AG09309 (cell line): Measurements from ENCODE around the gene LILRB3.
"Not testable (repeated sequence)": the region's sequence is repeated elsewhere in the genome, so short reads cannot be mapped to it uniquely, and the experiment has no call there.

Experiments
- DNase-seq: peaks from one replicate; pipeline ENCODE4 v3.0.0-alpha.2; 2010; ENCODE audit warnings: low read depth
- H3K4me3 ChIP-seq: 2 replicates; pipeline ENCODE4 v1.5.1; 2011; ENCODE audit warnings: mild to moderate bottlenecking, low read depth, low read length, moderate library complexity; ENCODE audit not compliant: control insufficient read depth
- TF ChIP-seq, protein P1 (sequence below): IDR thresholded peaks from 2 replicates; pipeline ENCODE4 v1.5.1; 2011; ENCODE audit warnings: mild to moderate bottlenecking, low read depth, low read length, inconsistent platforms; ENCODE audit not compliant: insufficient read depth, control insufficient read depth; ENCODE audit errors: missing control alignments

The LILRB3 gene

GRCh38 chr19:54172471-54173358, 50.1 kb downstream of the LILRB3 start, which contains the start of gene TMC4:
Gene TMC4 (minus strand): TSS chr19:54173160. CDS start chr19:54173117, 43 bp downstream.
- H3K4me3 ChIP-seq, result no peak within 1 kb of the TSS
- TF ChIP-seq, protein P1, sequence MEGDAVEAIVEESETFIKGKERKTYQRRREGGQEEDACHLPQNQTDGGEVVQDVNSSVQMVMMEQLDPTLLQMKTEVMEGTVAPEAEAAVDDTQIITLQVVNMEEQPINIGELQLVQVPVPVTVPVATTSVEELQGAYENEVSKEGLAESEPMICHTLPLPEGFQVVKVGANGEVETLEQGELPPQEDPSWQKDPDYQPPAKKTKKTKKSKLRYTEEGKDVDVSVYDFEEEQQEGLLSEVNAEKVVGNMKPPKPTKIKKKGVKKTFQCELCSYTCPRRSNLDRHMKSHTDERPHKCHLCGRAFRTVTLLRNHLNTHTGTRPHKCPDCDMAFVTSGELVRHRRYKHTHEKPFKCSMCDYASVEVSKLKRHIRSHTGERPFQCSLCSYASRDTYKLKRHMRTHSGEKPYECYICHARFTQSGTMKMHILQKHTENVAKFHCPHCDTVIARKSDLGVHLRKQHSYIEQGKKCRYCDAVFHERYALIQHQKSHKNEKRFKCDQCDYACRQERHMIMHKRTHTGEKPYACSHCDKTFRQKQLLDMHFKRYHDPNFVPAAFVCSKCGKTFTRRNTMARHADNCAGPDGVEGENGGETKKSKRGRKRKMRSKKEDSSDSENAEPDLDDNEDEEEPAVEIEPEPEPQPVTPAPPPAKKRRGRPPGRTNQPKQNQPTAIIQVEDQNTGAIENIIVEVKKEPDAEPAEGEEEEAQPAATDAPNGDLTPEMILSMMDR, result no peak
- DNase-seq, result no peak

DNA sequence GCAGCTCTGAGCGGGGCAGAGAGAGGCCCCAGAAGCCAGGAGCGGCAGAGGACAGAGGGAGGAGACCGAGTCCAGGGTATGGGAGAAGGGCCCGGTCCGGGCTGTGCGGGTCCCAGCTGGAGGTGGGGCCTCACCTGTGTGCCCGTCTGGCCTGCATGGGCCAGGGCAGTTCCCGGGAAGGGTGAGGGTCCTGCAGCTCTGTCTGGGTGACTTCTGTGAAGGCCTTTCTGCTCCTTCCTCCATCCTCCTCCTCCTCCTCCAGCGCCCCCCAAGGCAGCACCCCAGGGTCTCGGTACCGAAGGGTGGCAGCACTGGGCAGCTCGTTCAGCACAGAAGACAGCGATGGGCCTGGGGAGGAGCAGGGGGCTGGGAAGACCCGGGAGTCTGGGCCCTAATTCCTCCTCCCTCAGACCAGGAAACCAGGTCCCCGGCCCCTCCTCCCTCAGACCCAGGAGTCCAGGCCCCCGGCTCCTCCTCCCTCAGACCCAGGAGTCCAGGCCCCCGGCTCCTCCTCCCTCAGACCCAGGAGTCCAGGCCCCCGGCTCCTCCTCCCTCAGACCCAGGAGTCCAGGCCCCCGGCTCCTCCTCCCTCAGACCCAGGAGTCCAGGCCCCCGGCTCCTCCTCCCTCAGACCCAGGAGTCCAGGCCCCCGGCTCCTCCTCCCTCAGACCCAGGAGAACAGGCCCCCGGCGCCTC, 50.9 kb downstream of the LILRB3 start:
- H3K4me3 ChIP-seq, DNase-seq: not testable (repeated sequence)

- DNase-seq, result no peak
- H3K4me3 ChIP-seq, result no peak overlapping the region
- TF ChIP-seq, protein P1, result no peak
These were observed 53.6 kb downstream of the LILRB3 start for GRCh38 chr19:54169149-54169740.

GRCh38 chr19:54168174-54168917, 54.5 kb downstream of the LILRB3 start:
- no peak overlapping the region for H3K4me3 ChIP-seq
- TF ChIP-seq, protein P1, result peak; percentile 96
- no peak for DNase-seq
